NCI-H446 treated with DMSO at 0.1 percent for 48 hours (cell line): Measurements from ENCODE around the gene THYN1.
"Not testable (repeated sequence)": the region's sequence is repeated elsewhere in the genome, so short reads cannot be mapped to it uniquely, and the experiment has no call there.

Experiments used
- DNase-seq: peaks from one replicate; lab custom pipeline; 2025; lab: John Stamatoyannopoulos, UW

THYN1 gene

GRCh38 chr11:134275188-134275533, 22.0 kb upstream of the THYN1 start:
- no peak for DNase-seq

- no peak for DNase-seq
Observed at GRCh38 chr11:134273317-134273712, 20.2 kb upstream of the THYN1 start.

DNA sequence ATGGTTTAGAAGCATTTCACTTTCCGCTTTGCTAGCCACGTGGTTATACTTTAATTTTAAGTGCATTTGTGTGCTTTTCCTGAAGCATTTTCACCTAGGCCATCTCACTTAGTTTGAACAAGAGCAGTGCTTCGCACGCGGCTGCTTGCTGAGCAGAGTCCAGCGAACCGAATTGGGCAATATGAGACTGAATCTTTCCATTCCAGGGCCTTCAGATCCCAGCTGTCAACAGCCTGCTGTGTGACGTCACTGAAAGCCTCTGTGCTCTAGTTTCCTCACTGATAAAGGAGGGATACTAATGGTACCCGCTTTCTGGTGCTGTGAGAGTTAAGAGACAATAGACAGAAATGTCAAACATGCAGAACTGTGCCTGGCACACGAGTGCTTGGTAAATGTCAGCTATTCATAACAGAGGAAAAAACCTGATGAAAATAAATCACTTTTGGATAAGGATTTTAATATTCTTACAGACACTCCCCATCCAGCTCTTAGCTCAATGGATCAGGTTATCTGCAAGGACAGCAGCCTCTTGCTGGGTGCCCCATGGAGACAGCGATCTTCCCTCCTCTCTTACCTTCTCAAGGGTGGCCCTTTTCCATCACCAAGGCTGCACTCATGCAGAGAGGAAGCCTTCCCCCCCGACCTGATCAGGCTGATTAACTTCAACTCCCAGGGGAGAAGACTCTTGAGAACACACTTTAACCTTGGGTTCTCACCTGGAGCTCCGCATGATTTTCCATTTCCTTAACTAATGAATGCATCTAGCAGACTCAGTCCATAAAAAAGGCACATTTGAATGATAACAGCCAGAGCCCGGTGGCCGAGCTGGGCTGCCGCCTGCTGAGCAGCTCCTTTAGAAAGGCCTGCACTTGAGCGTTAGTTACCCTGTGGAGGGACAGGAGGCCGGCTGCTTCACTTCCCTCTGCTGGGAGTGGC, 19.5 kb upstream of the THYN1 start:
- DNase-seq, result no peak

GRCh38 chr11:134271978-134272377, 18.8 kb upstream of the THYN1 start:
- no peak for DNase-seq

GRCh38 chr11:134270250-134270714, 17.1 kb upstream of the THYN1 start:
- no peak for DNase-seq

- DNase-seq, result no peak
Observed at GRCh38 chr11:134267966-134268365, 14.8 kb upstream of the THYN1 start.

DNA sequence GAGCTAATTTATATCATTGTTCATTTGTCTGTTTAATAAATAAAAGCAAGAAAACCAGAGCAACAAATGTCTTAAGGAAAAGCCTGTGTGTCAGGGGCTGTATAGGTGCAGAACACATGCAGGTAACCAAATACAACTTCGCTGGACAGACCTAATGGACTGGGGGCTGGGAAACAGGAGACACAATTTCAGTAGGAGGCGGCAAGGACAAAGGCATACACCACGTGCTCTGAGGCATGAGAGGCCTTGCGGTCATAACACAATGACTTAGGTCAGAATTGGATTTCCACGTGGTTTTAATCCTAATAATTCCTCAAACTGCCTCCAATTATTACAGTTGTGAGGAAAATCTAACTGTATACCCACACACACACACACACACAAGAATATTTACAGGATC, 14.3 kb upstream of the THYN1 start:
- DNase-seq, result no peak

DNA sequence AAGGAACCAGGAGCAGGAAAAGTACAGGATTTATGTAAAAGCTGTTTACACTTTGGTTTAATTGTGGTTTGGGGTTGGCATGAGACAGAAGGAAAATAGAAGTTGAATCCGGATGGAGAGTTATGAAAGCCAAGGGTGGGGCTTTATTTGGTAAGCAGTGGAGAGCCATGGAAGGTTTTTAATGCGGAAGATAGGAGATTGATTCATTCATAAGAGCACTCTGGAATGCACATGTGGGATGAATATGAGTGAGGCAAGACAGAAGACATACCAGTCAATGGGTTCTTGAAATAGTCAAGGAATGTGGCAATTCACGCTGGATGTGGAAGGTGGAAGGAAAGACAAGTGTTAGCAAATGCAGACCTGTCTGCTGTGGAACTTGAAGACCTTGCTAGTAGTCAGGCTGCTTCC, 13.7 kb upstream of the THYN1 start:
- DNase-seq, result no peak

DNA sequence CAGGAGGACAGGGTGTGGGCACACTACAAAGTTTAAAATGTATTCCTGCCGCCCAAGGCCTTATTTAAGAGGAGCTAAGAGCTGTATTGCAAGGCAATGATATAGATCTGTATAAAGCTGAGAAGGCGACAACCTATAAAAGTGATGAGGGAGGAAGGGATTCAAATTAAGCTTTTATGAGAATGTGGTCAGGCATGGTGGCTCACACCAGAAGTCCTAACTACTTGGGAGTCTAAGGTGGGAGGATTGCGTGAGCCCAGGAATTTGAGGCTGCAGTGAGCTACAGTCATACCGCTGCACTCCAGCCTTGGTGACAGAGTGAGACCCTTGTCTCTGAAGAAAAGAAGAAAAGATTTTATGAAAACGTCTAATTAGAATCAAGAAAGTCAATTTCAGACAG, 13.3 kb upstream of the THYN1 start:
- DNase-seq, result no peak

DNA sequence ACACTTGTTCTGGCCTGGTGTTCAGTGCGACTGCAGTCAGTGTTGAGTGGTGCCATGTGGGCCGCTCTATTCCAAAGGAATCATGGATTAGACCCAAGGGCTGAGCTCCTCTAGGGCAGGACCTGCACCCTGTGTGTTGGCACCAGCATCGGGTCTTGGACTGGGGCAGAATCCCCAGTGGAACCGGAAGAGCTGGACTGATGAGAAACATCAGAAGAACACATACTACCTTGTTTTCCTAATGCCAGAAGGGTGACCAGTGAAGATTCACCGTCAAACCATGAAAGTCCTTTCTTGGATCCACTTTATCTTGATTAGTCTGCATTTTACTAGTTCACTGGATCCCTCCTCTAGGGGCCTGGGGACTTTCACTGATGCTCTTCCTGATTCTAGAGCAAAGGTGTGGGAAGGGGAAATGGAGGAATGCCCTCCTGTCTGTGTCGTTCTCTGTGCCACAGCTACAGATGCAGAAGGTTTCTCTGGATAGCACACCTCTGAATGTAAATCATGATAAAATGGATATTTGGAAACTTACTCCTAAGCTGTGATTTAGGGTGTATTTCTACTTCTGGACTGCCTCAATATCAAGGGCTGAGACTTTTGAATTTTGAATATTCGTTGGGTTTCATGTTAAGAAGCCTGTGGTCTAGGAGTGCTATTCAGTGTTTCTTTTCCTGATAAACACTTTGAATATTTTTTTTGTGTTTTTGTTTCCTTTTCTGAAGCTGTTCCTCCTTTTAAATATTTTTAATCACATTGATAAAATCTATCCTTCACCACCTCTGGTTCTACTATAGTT, 12.0 kb upstream of the THYN1 start:
- no peak for DNase-seq

DNA sequence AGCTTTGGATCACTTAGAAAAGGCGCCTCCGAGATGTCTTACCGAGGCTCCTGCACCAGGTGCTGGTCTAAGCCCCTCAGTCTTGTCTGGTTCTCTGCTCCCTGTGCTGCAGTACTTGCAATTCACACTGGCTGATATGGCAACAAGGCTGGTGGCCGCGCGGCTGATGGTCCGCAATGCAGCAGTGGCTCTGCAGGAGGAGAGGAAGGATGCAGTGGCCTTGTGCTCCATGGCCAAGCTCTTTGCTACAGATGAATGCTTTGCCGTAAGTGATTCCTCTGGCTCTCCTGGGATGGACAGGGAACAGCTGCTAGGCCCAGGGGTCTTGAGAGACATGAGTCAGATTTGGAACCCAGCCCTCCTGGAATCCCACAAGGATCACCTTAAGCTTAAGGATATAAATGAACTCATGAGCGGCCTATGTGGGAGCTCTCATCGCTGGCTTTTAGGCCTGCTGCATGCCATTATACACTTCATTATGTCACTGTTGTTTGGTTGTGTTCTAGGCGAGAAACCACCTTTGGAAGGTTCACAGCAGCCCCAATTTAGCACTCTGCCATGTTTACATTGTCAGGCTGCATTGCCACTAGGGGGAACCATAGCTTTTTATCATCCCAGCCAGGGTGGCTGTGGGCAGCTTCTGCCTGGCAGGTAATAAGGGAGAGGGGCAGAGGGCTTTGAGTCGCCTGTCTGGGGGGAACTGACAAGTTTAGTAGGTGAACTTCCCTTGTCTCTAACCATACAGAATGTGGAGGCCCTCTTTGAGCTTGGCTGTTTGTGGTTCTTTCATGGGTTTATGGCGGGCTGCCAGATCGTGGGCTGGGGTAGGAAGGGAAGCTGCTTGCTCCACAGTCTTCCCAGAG, 8.7 kb upstream of the THYN1 start:
- DNase-seq, result no peak

DNA sequence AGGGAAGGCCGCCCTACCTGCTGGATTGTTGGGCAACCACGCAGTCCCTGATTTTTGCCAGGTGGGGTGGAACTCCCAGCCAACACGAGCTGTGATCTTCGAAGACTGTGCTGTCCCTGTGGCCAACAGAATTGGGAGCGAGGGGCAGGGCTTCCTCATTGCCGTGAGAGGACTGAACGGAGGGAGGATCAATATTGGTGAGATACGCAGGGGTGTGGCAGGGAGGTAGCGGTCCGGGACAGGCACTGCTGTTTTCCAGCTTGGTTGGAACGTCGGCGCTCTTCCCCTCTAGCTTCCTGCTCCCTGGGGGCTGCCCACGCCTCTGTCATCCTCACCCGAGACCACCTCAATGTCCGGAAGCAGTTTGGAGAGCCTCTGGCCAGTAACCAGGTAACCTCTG, 7.8 kb upstream of the THYN1 start:
- no peak for DNase-seq

GRCh38 chr11:134260503-134260902, 7.4 kb upstream of the THYN1 start:
- no peak for DNase-seq

GRCh38 chr11:134258577-134258976, 5.4 kb upstream of the THYN1 start:
- no peak for DNase-seq

DNA sequence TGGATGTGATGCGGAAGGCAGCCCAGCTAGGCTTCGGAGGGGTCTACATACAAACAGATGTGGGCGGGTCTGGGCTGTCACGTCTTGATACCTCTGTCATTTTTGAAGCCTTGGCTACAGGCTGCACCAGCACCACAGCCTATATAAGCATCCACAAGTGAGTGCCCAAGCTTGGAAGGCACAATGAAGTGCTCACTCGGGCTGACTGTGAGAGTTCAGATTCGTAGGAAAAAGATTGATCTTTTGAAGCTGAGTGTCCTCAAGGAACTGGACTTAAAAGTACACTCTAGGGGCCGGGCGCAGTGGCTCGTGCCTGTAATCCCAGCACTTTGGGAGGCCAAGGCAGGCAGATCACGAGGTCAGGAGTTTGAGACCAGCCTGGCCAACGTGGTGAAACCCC, 3.9 kb upstream of the THYN1 start:
- DNase-seq, result no peak

DNA sequence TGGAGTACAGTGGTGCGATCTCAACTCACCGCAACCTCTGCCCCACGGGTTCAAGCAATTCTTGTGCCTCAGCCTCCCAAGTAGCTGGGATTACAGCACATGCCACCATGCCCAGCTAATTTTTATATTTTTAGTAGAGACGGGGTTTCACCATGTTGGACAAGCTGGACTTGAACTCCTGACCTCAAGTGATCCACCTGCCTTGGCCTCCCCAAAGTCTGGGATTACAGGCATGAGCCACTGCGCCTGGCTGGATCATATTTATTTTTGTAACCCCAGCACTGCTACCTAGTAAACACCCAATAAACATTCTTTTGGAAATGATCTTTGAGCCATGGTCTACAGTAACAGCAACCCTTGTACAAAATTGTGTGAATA, 2.0 kb upstream of the THYN1 start:
- not testable (repeated sequence) for DNase-seq

GRCh38 chr11:134254433-134255183, 1.5 kb upstream of the THYN1 start:
- no peak for DNase-seq

DNA sequence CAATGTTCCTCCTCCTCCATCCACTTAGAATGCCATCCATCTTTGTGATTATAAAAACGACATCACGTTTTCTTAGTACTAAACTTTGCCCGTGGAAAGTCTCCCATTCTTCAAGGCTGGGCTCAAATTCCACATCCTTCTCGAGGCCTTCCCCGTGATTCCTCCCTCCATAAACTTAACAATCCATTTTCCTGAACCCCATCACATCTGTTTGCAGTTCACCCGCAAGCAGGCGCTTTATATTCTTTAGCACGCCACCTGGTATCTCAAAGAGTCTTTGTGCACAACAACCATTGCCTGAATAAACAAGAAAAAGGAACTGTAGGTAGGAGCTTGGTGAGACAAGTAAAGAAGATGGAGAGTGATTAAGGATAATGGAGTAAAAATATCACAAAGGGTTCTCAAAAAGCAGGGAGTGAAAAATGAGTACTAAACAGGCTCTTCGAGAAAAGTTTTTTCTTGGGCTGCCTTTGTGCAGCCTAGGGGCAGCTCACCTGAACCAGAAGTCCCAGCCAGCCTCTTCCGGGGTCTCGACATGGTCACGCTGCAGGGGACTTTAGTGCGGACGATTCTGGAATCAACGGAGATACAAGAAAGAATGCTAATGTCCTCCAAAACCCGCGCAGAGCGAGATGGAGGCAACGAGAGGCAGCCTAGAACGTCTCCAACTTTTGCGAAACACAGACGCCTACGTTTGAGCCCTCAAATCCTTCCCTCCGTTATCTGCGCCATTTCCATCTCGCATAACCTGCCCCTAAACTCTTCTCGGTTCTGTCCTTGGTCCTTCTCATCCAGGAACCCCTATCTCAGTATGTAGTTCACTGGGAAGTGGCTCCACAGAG, 585 bp downstream of the THYN1 start:
- no peak for DNase-seq

DNA sequence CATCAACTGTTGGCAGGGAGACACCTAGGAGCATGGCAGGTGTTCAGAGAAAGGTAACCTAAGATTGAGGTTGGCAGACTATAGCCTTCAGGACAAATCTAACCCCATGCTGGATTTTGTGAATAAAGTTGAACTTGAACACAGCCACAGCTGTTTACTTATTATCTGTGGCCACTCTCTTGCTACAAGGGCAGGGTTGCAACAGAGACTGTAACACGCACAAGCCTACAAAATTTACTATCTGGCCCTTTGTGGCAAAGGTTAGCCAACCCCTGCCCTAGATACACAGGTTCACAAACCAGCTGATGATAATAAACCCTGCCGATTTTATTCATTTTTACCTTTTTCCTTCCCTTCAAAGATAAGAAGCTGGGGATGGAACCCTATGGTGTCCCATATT, 2.5 kb downstream of the THYN1 start:
- no peak for DNase-seq

DNA sequence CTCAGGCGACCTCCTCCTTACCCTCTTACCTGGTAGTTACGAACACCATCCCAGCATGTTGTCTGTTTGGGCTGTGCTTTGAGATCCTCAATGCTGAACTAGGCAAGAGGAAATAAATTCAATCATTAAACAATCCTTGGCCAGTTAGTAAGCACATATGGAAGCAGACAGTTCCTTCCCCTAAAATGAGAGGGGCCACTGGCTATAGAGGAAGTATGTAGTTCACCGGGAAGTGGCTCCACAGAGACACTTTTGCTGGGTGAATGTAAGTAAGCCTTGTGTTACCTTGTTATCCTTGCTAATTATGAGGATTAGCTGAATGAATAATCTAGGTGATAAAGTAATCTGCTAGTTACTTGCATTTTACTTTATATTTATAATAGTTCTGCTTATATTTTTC, 2.9 kb downstream of the THYN1 start:
- DNase-seq, result no peak
